ENCODE results near the gene BOLA1. TPM values are rescaled to one million over a fixed set of nuclear protein-coding genes. Genes with fewer than 3 reads are reported as not detected.

The BOLA1 gene
- total and polyA plus RNA-seq, 8 donors: 11.4 to 20.1 (median 15.6) TPM

DNA sequence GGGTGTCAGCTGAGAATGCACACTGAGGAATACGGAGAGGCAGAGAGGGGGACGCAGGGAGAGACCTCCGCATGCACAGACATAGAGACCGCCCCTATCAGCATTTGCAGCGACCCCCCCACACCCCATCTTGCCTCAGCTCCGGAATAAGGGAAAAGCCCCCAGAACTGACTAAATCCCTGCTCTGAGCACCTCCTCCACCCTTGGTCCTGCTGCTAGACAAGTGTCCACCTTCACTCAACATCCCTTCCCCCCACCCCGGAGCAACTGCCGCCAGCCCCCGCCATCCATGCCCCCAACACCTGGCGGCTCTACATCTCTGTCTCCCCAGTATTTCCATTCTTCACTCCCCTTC lies 17.5 kb downstream of the BOLA1 start:
- Histone ChIP-seq H3K27me3 (peaks cover 0 to 23% of the 10 kb centered on the region in 2 donors), H3K36me3 (peaks cover 0 to 8% of the 10 kb centered on the region in 2 donors), H3K27ac (no peak overlapping the region), H3K4me3 (peak overlapping the region in 1 of 2 donors; percentile 30), H3K4me1 (peaks cover 0 to 24% of the 10 kb centered on the region in 2 donors), H3K9me3 (no peaks in the 10 kb centered on the region)
- no peak for ATAC-seq
- intact Hi-C loops (cut with DNase I): no loop called here
- TF ChIP-seq CTCF (IDR thresholded peaks at IDR 0.05): no peak
- no peak for DNase-seq

- TF ChIP-seq CTCF (IDR thresholded peaks at IDR 0.05): no peak
- peak; percentile 60 for ATAC-seq
- Histone ChIP-seq H3K27me3 (peaks cover 0 to 23% of the 10 kb centered on the region in 2 donors), H3K4me1 (peaks cover 0 to 24% of the 10 kb centered on the region in 2 donors), H3K4me3 (peak within 1 kb of the TSS; percentile 22 to 30), H3K9me3 (no peaks in the 10 kb centered on the region), H3K27ac (no peak within 1 kb of the TSS), H3K36me3 (peaks cover 0 to 16% of the 10 kb centered on the region in 2 donors)
- intact Hi-C loops (cut with DNase I): no loop called here
- peak in 1 of 4 donors; percentile 52 for DNase-seq
Measured at GRCh38 chr1:149917571-149918144, 18.3 kb downstream of the BOLA1 start, which contains the start of gene SV2A. Gene SV2A (minus strand): TSS chr1:149917844. CDS start chr1:149913840, 4,004 bp downstream.

- intact Hi-C loops (cut with DNase I): no loop called here
Measured at GRCh38 chr1:149923626-149924025, 24.3 kb downstream of the BOLA1 start.

DNA sequence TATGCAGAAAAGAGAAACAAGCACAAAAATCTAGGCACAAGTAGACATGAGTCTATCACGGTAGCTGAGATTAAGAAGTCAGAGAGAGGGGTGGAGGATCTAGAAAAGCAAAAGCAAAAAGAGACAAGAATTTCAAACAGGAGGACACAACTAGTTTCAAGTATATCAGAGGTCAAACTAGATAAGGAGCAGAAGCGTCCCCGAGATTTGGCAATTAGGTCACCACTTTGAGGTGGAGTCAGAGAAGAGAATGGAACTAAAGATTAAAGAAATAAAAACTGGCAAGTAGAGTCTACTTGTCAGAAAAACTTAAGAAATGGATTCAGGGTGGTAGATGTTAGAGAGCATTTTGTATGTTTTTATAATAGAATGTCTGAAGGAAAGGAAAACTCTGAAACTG lies 26.0 kb downstream of the BOLA1 start:
- no peak for ATAC-seq
- no peak overlapping the region for H3K27ac ChIP-seq
- no peaks in the 10 kb centered on the region for H3K9me3 ChIP-seq
- no peak for DNase-seq
- no peak overlapping the region for H3K4me3 ChIP-seq
- H3K36me3 ChIP-seq: peaks cover 0 to 56% of the 10 kb centered on the region in 2 donors
- TF ChIP-seq CTCF (IDR thresholded peaks at IDR 0.05): no peak
- intact Hi-C loops (cut with DNase I): no loop called here
- H3K4me1 ChIP-seq: peaks cover 7 to 47% of the 10 kb centered on the region in 2 donors
- H3K27me3 ChIP-seq: no peaks in the 10 kb centered on the region

More at GRCh38 chr1:149923626-149924025, 24.3 kb downstream of the BOLA1 start:
- H3K36me3 ChIP-seq: peaks cover 0 to 56% of the 10 kb centered on the region in 2 donors
- DNase-seq (no peak), ATAC-seq (no peak)
- TF ChIP-seq CTCF (IDR thresholded peaks at IDR 0.05): no peak
- H3K27ac ChIP-seq: no peak overlapping the region
- H3K4me1 ChIP-seq: peaks cover 7 to 32% of the 10 kb centered on the region in 2 donors
- peaks cover 0 to 1% of the 10 kb centered on the region in 2 donors for H3K27me3 ChIP-seq
- no peaks in the 10 kb centered on the region for H3K9me3 ChIP-seq
- no peak overlapping the region for H3K4me3 ChIP-seq

DNA sequence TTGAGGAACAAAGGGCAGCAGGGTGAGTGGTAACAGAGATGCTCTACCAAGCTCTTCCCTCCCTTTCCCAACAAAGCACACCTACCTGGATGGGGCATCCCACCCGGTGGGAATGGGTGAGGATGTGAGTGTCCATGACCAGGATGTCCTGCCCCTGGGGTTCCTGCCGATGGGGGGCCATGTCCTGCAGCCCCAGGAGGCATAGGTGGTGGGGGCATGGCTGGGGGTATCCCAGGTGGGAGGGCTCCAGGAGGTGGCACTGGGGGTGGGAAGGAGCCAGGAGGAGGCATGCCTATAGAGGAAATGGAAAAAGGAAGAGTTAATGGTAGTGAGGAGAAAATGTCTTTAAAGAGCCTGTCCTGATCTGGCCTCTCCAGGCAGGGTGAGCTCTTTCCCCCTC lies 26.4 kb downstream of the BOLA1 start:
- intact Hi-C loops (cut with DNase I): no loop called here

More for the DNA sequence above, 26.4 kb downstream of the BOLA1 start:
- Histone ChIP-seq H3K9me3 (no peaks in the 10 kb centered on the region), H3K4me3 (peak overlapping the region in 1 of 2 donors; percentile 89), H3K36me3 (peaks cover 0 to 56% of the 10 kb centered on the region in 2 donors), H3K4me1 (peaks cover 7 to 51% of the 10 kb centered on the region in 2 donors), H3K27me3 (no peaks in the 10 kb centered on the region), H3K27ac (no peak overlapping the region)
- ATAC-seq (no peak), DNase-seq (no peak)
- no peak for TF ChIP-seq CTCF (IDR thresholded peaks at IDR 0.05)

Data from left lung (tissue), 10 donors.